ENCODE results near the gene KCNH5.

Gene KCNH5

GRCh38 chr14:62983821-62984220 lies 61.4 kb downstream of the KCNH5 start:
- DNase-seq, result no peak

- DNase-seq, result no peak
Measured at GRCh38 chr14:62980693-62981092, 64.6 kb downstream of the KCNH5 start.

GRCh38 chr14:62957562-62957961 lies 87.7 kb downstream of the KCNH5 start:
- no peak for DNase-seq

GRCh38 chr14:62956413-62956812 lies 88.8 kb downstream of the KCNH5 start:
- DNase-seq, result no peak

- DNase-seq, result no peak
Measured at GRCh38 chr14:62954165-62954564, 91.1 kb downstream of the KCNH5 start.

- DNase-seq, result no peak
Measured at GRCh38 chr14:62952226-62952625, 93.0 kb downstream of the KCNH5 start.

- DNase-seq, result no peak
Measured at GRCh38 chr14:62947301-62947700, 98.0 kb downstream of the KCNH5 start.

GRCh38 chr14:62946221-62946620 lies 99.0 kb downstream of the KCNH5 start:
- DNase-seq, result no peak

GRCh38 chr14:62943202-62943601 lies 102.1 kb downstream of the KCNH5 start:
- no peak for DNase-seq

- no peak for DNase-seq
Measured at GRCh38 chr14:62939970-62940369, 105.3 kb downstream of the KCNH5 start.

GRCh38 chr14:62938778-62939177 lies 106.5 kb downstream of the KCNH5 start:
- no peak for DNase-seq

- no peak for DNase-seq
Measured at GRCh38 chr14:62934439-62934838, 110.8 kb downstream of the KCNH5 start.

- DNase-seq, result no peak
Measured at GRCh38 chr14:62921466-62921865, 123.8 kb downstream of the KCNH5 start.

- DNase-seq, result no peak
Measured at GRCh38 chr14:62916551-62916950, 128.7 kb downstream of the KCNH5 start.

GRCh38 chr14:62914873-62915272 lies 130.4 kb downstream of the KCNH5 start:
- DNase-seq, result no peak

GRCh38 chr14:62914025-62914424 lies 131.2 kb downstream of the KCNH5 start:
- DNase-seq, result no peak

GRCh38 chr14:62908506-62908905 lies 136.8 kb downstream of the KCNH5 start:
- DNase-seq, result no peak

- no peak for DNase-seq
Measured at GRCh38 chr14:62905566-62905965, 139.7 kb downstream of the KCNH5 start.

- DNase-seq, result no peak
Measured at GRCh38 chr14:62897771-62898170, 147.5 kb downstream of the KCNH5 start.

GRCh38 chr14:62896932-62897456 lies 148.3 kb downstream of the KCNH5 start:
- no peak for DNase-seq

- DNase-seq, result no peak
Measured at GRCh38 chr14:62894736-62895135, 150.5 kb downstream of the KCNH5 start.

- DNase-seq, result no peak
Measured at GRCh38 chr14:62889364-62889763, 155.9 kb downstream of the KCNH5 start.

GRCh38 chr14:62886461-62886860 lies 158.8 kb downstream of the KCNH5 start:
- DNase-seq, result no peak

GRCh38 chr14:62885451-62885850 lies 159.8 kb downstream of the KCNH5 start:
- no peak for DNase-seq

- no peak for DNase-seq
Measured at GRCh38 chr14:62882967-62883366, 162.3 kb downstream of the KCNH5 start.

GRCh38 chr14:62866376-62866775 lies 178.9 kb downstream of the KCNH5 start:
- no peak for DNase-seq
